Activated CD8-positive, alpha-beta memory T cell treated with anti-CD3 and anti-CD28 coated beads, Interleukin-2, amount 50 U/mL, for 48 hours (primary cell): ENCODE measurements around the gene EXOC4.

Experiments
- DNase-seq: peaks from one replicate; pipeline ENCODE4 v3.0.0-alpha.2; 2020

The EXOC4 gene

GRCh38 chr7:133365917-133366316, 113.0 kb downstream of the EXOC4 start:
- DNase-seq, result no peak

- no peak for DNase-seq
These were observed 114.7 kb downstream of the EXOC4 start for GRCh38 chr7:133367561-133367960.

- no peak for DNase-seq
These were observed 116.3 kb downstream of the EXOC4 start for GRCh38 chr7:133369130-133369529.

- no peak for DNase-seq
These were observed 118.7 kb downstream of the EXOC4 start for GRCh38 chr7:133371616-133372015.

- no peak for DNase-seq
These were observed 119.5 kb downstream of the EXOC4 start for GRCh38 chr7:133372337-133372736.

- no peak for DNase-seq
These were observed 123.6 kb downstream of the EXOC4 start for GRCh38 chr7:133376514-133376913.

- DNase-seq, result no peak
These were observed 129.1 kb downstream of the EXOC4 start for GRCh38 chr7:133381965-133382364.

GRCh38 chr7:133382775-133383559, 130.1 kb downstream of the EXOC4 start:
- DNase-seq, result no peak

GRCh38 chr7:133386205-133386604, 133.3 kb downstream of the EXOC4 start:
- no peak for DNase-seq

GRCh38 chr7:133389727-133390126, 136.8 kb downstream of the EXOC4 start:
- DNase-seq, result no peak

- DNase-seq, result no peak
These were observed 138.3 kb downstream of the EXOC4 start for GRCh38 chr7:133391206-133391605.

GRCh38 chr7:133394369-133394768, 141.5 kb downstream of the EXOC4 start:
- DNase-seq, result no peak

GRCh38 chr7:133395551-133395950, 142.7 kb downstream of the EXOC4 start:
- no peak for DNase-seq

GRCh38 chr7:133398506-133398905, 145.6 kb downstream of the EXOC4 start:
- DNase-seq, result no peak

GRCh38 chr7:133401225-133401624, 148.3 kb downstream of the EXOC4 start:
- DNase-seq, result no peak

GRCh38 chr7:133408212-133408611, 155.3 kb downstream of the EXOC4 start:
- DNase-seq, result no peak

- no peak for DNase-seq
These were observed 156.5 kb downstream of the EXOC4 start for GRCh38 chr7:133409421-133409820.

- DNase-seq, result no peak
These were observed 157.1 kb downstream of the EXOC4 start for GRCh38 chr7:133409966-133410365.

- DNase-seq, result no peak
These were observed 158.5 kb downstream of the EXOC4 start for GRCh38 chr7:133411395-133411794.

- DNase-seq, result no peak
These were observed 160.1 kb downstream of the EXOC4 start for GRCh38 chr7:133412942-133413341.

- DNase-seq, result no peak
These were observed 166.2 kb downstream of the EXOC4 start for GRCh38 chr7:133419041-133419440.

- DNase-seq, result no peak
These were observed 170.7 kb downstream of the EXOC4 start for GRCh38 chr7:133423618-133424017.

GRCh38 chr7:133428326-133428725, 175.4 kb downstream of the EXOC4 start:
- no peak for DNase-seq

- no peak for DNase-seq
These were observed 176.0 kb downstream of the EXOC4 start for GRCh38 chr7:133428876-133429275.

- DNase-seq, result no peak
These were observed 176.5 kb downstream of the EXOC4 start for GRCh38 chr7:133429371-133429770.
